A549 (cell line): ENCODE data around the gene PLCH1. TPM values are rescaled to one million over a fixed set of nuclear protein-coding genes. Genes with fewer than 3 reads are reported as not detected.

Experiments used
- ATAC-seq, 2 experiments: fragments of 200-7000 bp in 1 of 2; fragments of >200 bp in 1 of 2; cut with Nextera tagmentation in 1 of 2; cut with Tn5 transposase in 1 of 2; 3 replicates each; pipeline versions ENCODE4 v1.8.0 to v1.9.1; 2018 to 2020; ENCODE audit warnings: mild to moderate bottlenecking in 1 of 2, moderate library complexity in 1 of 2
- CTCF ChIA-PET: fragments of 300-600 bp; sonication (Branson Sonifier 250); formaldehyde crosslinking; extraction: SDS; loops from one replicate; lab custom pipeline; 2021; ENCODE audit warnings: antibody characterized with exemption, inconsistent platforms; lab: Yijun Ruan, JAX
- POLR2A ChIA-PET: fragments of 350-600 bp; formaldehyde crosslinking; extraction: SDS; loops from one replicate; lab custom pipeline; 2021; ENCODE audit warnings: antibody characterized with exemption, inconsistent platforms; lab: Yijun Ruan, JAX
- DNase-seq, 2 experiments: peaks; one replicate each; pipeline versions ENCODE4 v3.0.0 to v3.0.0-alpha.2; 2011 to 2016; ENCODE audit warnings: low read depth in 1 of 2, low spot score in 1 of 2
- FAIRE-seq: peaks from 2 replicates; lab custom pipeline; 2011; peaks lifted over from hg19 to GRCh38; lab: Jason Lieb, UNC
- H3K27ac ChIP-seq, 2 experiments: fragments of >200 bp; sonication (Bioruptor Twin); formaldehyde crosslinking; 3 replicates each; pipeline ENCODE4 v1.5.1; 2016 to 2017
- H3K4me1 ChIP-seq: fragments of >200 bp; sonication (Bioruptor Twin); formaldehyde crosslinking; 3 replicates; pipeline ENCODE4 v1.6.1; 2016
- H3K4me2 ChIP-seq: fragments of >200 bp; sonication (Bioruptor Twin); formaldehyde crosslinking; 3 replicates; pipeline ENCODE4 v1.6.1; 2016
- H3K4me3 ChIP-seq: fragments of >200 bp; sonication (Bioruptor Twin); formaldehyde crosslinking; 3 replicates; pipeline ENCODE4 v1.5.1; 2016
- H3K9me3 ChIP-seq: fragments of >200 bp; sonication (Bioruptor Twin); formaldehyde crosslinking; 3 replicates; pipeline ENCODE4 v1.6.1; 2016
- BHLHE40 ChIP-seq: IDR thresholded peaks from 2 replicates; pipeline ENCODE4 v1.6.1; 2012; ENCODE audit warnings: low read depth, low read length, inconsistent platforms
- CBX2 ChIP-seq: fragments of 200-600 bp; sonication (generic); IDR thresholded peaks from 2 replicates; pipeline ENCODE4 v1.6.1; 2016; ENCODE audit warnings: low read depth, mild to moderate bottlenecking, borderline replicate concordance
- CBX8 ChIP-seq: fragments of 200-600 bp; sonication (generic); IDR thresholded peaks from 2 replicates; pipeline ENCODE4 v1.6.1; 2016
- CEBPB ChIP-seq, 2 experiments: fragments of >200 bp in 1 of 2; sonication (Bioruptor Twin) in 1 of 2; formaldehyde crosslinking in 1 of 2; IDR thresholded peaks; 2 replicates each; pipeline ENCODE4 v1.6.1; 2012 to 2016
- CHD2 ChIP-seq: fragments of 150-350 bp; IDR thresholded peaks from 2 replicates; pipeline ENCODE4 v1.6.1; 2014; ENCODE audit warnings: low read length; ENCODE audit not compliant: partially characterized antibody
- FOSL2 ChIP-seq, 2 experiments: fragments of 450-650 bp in 1 of 2; fragments of >200 bp in 1 of 2; sonication (Bioruptor Twin) in 1 of 2; formaldehyde crosslinking; IDR thresholded peaks; 2 replicates each; pipeline versions ENCODE4 v1.5.0 to v1.6.1; 2016 to 2020; ENCODE audit warnings: mild to moderate bottlenecking in 1 of 2, moderate library complexity in 1 of 2
- HEYL ChIP-seq: fragments of 250-450 bp; sonication (Bioruptor Pico); IDR thresholded peaks from 2 replicates; pipeline ENCODE4 v1.8.0; 2021; ENCODE audit warnings: mild to moderate bottlenecking, moderate library complexity
- HOXA7 ChIP-seq: fragments of 250-450 bp; sonication (Bioruptor Pico); IDR thresholded peaks from 2 replicates; pipeline ENCODE4 v1.5.0; 2020; ENCODE audit warnings: mild to moderate bottlenecking, moderate library complexity
- HOXB13 ChIP-seq: fragments of 250-450 bp; sonication (Bioruptor Pico); IDR thresholded peaks from 2 replicates; pipeline ENCODE4 v1.5.0; 2020; ENCODE audit warnings: low read depth, mild to moderate bottlenecking, moderate library complexity
- HOXB5 ChIP-seq: fragments of 250-450 bp; sonication (Bioruptor Pico); IDR thresholded peaks from 2 replicates; pipeline ENCODE4 v1.5.0; 2020; ENCODE audit warnings: mild to moderate bottlenecking, moderate library complexity
- KDM5A ChIP-seq: fragments of 200-600 bp; sonication (generic); IDR thresholded peaks from 2 replicates; pipeline ENCODE4 v1.6.1; 2016; ENCODE audit warnings: antibody characterized with exemption, mild to moderate bottlenecking
- MAFK ChIP-seq: fragments of 450-650 bp; IDR thresholded peaks from 2 replicates; pipeline ENCODE4 v1.6.1; 2014; ENCODE audit not compliant: partially characterized antibody
- MAZ ChIP-seq: fragments of 150-350 bp; IDR thresholded peaks from 2 replicates; pipeline ENCODE4 v1.6.1; 2014; ENCODE audit warnings: antibody characterized with exemption, low read depth, low read length, borderline replicate concordance
- NPAS2 ChIP-seq: fragments of 250-450 bp; sonication (Bioruptor Pico); IDR thresholded peaks from 2 replicates; pipeline ENCODE4 v1.8.0; 2022; ENCODE audit warnings: mild to moderate bottlenecking, moderate library complexity, borderline replicate concordance
- NR3C1 ChIP-seq: fragments of >200 bp; sonication (Bioruptor Twin); formaldehyde crosslinking; IDR thresholded peaks from 3 replicates; pipeline ENCODE4 v1.6.1; 2017
- PHF8 ChIP-seq: fragments of 200-600 bp; sonication (generic); IDR thresholded peaks from 2 replicates; pipeline ENCODE4 v1.6.1; 2016; ENCODE audit warnings: low read depth, mild to moderate bottlenecking, antibody characterized with exemption, moderate library complexity, borderline replicate concordance
- RARB ChIP-seq: fragments of 250-450 bp; sonication (Bioruptor Pico); IDR thresholded peaks from 2 replicates; pipeline ENCODE4 v1.8.0; 2021; ENCODE audit warnings: mild to moderate bottlenecking, moderate library complexity
- RFX5 ChIP-seq: fragments of 450-650 bp; IDR thresholded peaks from 2 replicates; pipeline ENCODE4 v1.7.1; 2014; ENCODE audit warnings: antibody characterized with exemption, mild to moderate bottlenecking, moderate library complexity
- TFCP2L1 ChIP-seq: fragments of 250-450 bp; sonication (Bioruptor Pico); IDR thresholded peaks from 2 replicates; pipeline ENCODE4 v1.5.0; 2021; ENCODE audit warnings: mild to moderate bottlenecking
- WGBS: methylation state at CpG from one replicate; pipeline ENCODE4 v1.1.6; 2017; ENCODE audit errors: missing lambda C conversion rate; 5-methylcytosine and 5-hydroxymethylcytosine counted together
- polyA plus RNA-seq, 4 experiments: library from polyadenylated mRNA; depleted of rRNA in 3 of 4; stranded (reverse); fragments of >200 nt; fragmentation: RNase III in 1 of 4; extraction: RNeasy Plus Mini Kit Qiagen cat#74134 plus additional on column Dnase treatment in 1 of 4; gene quantifications; 2 replicates in 3 of 4; 3 replicates in 1 of 4; pipeline ENCODE4 v1.2.3, GENCODE V29; 2011 to 2017
- TF ChIP-seq, protein P1 (sequence below): fragments of >200 bp; sonication (Bioruptor Twin); formaldehyde crosslinking; IDR thresholded peaks from 3 replicates; pipeline ENCODE4 v1.6.1; 2016
- TF ChIP-seq, protein P2 (sequence below): fragments of 150-350 bp; IDR thresholded peaks from 2 replicates; pipeline ENCODE4 v1.6.1; 2014; ENCODE audit warnings: low read depth, mild to moderate bottlenecking, low read length
- TF ChIP-seq, protein P3 (sequence below): IDR thresholded peaks from 2 replicates; pipeline ENCODE4 v1.6.1; 2012
- TF ChIP-seq, protein P4 (sequence below): fragments of >200 bp; sonication (Bioruptor Twin); formaldehyde crosslinking; IDR thresholded peaks from 3 replicates; pipeline ENCODE4 v1.5.1; 2016

The PLCH1 gene
- polyA plus RNA-seq, 2 of the 4 experiments (the other 2 are of a cell fraction): 2.1 to 11.1 TPM

DNA sequence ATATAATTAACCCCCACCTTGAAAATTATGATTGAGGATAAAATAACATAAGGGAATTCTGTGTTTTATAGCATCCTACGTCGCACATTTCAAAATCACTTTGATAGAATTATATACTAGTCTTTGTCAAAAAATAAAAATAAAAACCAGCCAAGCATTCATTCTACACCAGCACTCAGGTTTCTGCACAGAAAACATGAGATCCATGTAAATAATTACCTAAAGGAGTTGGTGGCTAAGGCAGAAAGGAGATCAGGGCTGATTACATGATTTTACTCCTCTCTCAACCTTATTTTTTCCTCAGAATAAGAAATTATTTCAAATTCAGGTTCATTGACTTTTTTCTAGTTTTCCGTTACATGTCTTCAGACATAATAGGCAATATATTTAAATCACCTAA, 194.5 kb downstream of the PLCH1 start:
- POLR2A ChIA-PET: no interaction called here
- no peaks in the 10 kb centered on the region for H3K9me3 ChIP-seq
- TF ChIP-seq HOXA7 (CRISPR knock-in tag) (no peak), MAFK (no peak), NPAS2 (CRISPR knock-in tag) (no peak), PHF8 (no peak), FOSL2 (IDR thresholded peaks at IDR 0.05) (no peak), FOSL2 (CRISPR knock-in tag; IDR thresholded peaks at IDR 0.05) (no peak), CBX2 (no peak), HOXB13 (no peak), BHLHE40 (no peak), MAZ (no peak), NR3C1 (no peak), TFCP2L1 (no peak), KDM5A (no peak), RFX5 (no peak)
- TF ChIP-seq, protein P1, sequence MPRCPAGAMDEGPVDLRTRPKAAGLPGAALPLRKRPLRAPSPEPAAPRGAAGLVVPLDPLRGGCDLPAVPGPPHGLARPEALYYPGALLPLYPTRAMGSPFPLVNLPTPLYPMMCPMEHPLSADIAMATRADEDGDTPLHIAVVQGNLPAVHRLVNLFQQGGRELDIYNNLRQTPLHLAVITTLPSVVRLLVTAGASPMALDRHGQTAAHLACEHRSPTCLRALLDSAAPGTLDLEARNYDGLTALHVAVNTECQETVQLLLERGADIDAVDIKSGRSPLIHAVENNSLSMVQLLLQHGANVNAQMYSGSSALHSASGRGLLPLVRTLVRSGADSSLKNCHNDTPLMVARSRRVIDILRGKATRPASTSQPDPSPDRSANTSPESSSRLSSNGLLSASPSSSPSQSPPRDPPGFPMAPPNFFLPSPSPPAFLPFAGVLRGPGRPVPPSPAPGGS: no peak
- TF ChIP-seq, protein P2, sequence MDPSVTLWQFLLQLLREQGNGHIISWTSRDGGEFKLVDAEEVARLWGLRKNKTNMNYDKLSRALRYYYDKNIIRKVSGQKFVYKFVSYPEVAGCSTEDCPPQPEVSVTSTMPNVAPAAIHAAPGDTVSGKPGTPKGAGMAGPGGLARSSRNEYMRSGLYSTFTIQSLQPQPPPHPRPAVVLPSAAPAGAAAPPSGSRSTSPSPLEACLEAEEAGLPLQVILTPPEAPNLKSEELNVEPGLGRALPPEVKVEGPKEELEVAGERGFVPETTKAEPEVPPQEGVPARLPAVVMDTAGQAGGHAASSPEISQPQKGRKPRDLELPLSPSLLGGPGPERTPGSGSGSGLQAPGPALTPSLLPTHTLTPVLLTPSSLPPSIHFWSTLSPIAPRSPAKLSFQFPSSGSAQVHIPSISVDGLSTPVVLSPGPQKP: no peak
- TF ChIP-seq, protein P3, sequence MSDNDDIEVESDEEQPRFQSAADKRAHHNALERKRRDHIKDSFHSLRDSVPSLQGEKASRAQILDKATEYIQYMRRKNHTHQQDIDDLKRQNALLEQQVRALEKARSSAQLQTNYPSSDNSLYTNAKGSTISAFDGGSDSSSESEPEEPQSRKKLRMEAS: no peak
- TF ChIP-seq, protein P4, sequence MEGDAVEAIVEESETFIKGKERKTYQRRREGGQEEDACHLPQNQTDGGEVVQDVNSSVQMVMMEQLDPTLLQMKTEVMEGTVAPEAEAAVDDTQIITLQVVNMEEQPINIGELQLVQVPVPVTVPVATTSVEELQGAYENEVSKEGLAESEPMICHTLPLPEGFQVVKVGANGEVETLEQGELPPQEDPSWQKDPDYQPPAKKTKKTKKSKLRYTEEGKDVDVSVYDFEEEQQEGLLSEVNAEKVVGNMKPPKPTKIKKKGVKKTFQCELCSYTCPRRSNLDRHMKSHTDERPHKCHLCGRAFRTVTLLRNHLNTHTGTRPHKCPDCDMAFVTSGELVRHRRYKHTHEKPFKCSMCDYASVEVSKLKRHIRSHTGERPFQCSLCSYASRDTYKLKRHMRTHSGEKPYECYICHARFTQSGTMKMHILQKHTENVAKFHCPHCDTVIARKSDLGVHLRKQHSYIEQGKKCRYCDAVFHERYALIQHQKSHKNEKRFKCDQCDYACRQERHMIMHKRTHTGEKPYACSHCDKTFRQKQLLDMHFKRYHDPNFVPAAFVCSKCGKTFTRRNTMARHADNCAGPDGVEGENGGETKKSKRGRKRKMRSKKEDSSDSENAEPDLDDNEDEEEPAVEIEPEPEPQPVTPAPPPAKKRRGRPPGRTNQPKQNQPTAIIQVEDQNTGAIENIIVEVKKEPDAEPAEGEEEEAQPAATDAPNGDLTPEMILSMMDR: no peak
- H3K4me2 ChIP-seq: no peak overlapping the region
- CTCF ChIA-PET: no interaction called here
- FAIRE-seq (no peak), DNase-seq (no peak), ATAC-seq (no peak)
- H3K4me3 ChIP-seq: no peak overlapping the region
- H3K4me1 ChIP-seq: peaks cover 24% of the 10 kb centered on the region
- WGBS: 92% methylated on average over 3 of the region's 3 CpGs
- H3K27ac ChIP-seq: no peak overlapping the region

DNA sequence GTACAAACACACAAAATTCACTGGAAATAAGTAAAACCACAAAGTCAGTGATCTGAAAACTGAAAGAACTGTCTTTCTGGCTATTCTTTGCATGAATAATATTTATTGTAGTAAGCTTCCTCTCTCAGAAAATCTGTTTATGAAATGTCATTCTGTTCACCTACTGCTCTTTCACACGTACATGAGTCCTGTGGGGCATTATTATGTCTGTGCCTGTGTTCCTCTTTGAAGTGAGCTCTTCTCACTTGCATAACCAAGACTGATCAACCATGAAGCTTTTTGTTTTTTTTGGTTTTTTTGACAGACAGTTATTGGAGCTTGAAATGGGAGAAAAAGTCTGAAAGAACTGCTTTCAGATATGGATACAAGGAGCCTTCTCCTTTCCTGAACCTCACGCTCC, 195.8 kb downstream of the PLCH1 start:
- POLR2A ChIA-PET: no interaction called here
- no peak for ATAC-seq
- H3K4me3 ChIP-seq: no peak overlapping the region
- H3K27ac ChIP-seq: no peak overlapping the region
- CTCF ChIA-PET: interaction anchor here (0.9 kb wide), 1 partner anchor 166 kb away, joined by 3 read pairs; no protein-coding TSS in a partner anchor
- H3K4me2 ChIP-seq: no peak overlapping the region
- DNase-seq: no peak
- no peak for TF ChIP-seq HEYL (CRISPR knock-in tag)
- no peak for TF ChIP-seq HOXB5 (CRISPR knock-in tag)
- no peak for TF ChIP-seq CBX2
- TF ChIP-seq CHD2: no peak
- no peak for TF ChIP-seq CBX8
- no peak for TF ChIP-seq CEBPB (IDR thresholded peaks at IDR 0.05)
- TF ChIP-seq RARB (CRISPR knock-in tag): no peak
- TF ChIP-seq HOXA7 (CRISPR knock-in tag): no peak
- TF ChIP-seq, all 56 proteins: peak for 0
- H3K4me1 ChIP-seq: peaks cover 11% of the 10 kb centered on the region
- no peaks in the 10 kb centered on the region for H3K9me3 ChIP-seq
- 81% methylated on average over 2 of the region's 2 CpGs for WGBS
- FAIRE-seq: no peak
